ENCODE measurements around the gene KCNJ6. TPM values are rescaled to one million over a fixed set of nuclear protein-coding genes. Genes with fewer than 3 reads are reported as not detected.

Gene KCNJ6
- total and polyA plus RNA-seq, 4 donors: 0.01 TPM; not detected in 3

DNA sequence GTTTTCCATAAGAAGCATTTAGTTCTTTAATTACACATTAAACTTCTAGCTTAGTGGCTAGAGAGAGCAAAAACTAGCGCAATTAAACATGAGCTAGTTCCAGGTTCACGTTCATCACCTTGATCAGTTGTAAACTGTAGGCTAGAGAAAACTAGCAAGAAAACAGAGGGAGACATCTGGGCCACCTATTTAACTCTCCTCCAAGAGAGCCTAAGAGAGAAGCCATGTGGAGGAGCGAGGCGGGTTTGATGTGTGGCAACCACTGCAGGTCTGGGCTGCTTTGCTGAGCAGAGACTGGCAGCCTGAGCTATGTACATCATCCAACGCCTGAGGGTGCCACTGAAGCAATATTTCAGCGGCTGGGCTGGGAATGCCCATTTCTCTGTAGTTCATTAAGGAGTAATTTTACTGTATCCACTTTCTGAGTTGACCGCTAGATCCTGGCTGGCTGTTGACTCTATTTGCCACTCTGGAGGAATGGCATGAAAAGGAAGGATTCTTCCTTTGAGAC is 296.7 kb downstream of the KCNJ6 start:
- Histone ChIP-seq H3K4me1 (ENCODE audit: control insufficient read depth in 4 of 4, insufficient read depth in 4 of 4, low read length in 3 of 4) (peaks cover 0 to 1% (median 0%) of the 10 kb centered on the region in 4 donors), H3K9ac (ENCODE audit: low read depth in 1 of 2, low read length in 2 of 2) (no peak overlapping the region), H3K27ac (ENCODE audit: low read depth in 1 of 2, low read length in 2 of 2) (no peak overlapping the region), H3K9me3 (ENCODE audit: control insufficient read depth in 4 of 4, low read length in 3 of 4) (no peaks in the 10 kb centered on the region), H3K27me3 (ENCODE audit: control insufficient read depth in 4 of 4, insufficient read depth in 4 of 4, low read length in 3 of 4) (no peaks in the 10 kb centered on the region), H3K36me3 (ENCODE audit: control insufficient read depth in 4 of 4, insufficient read depth in 3 of 4, low read depth in 1 of 4, low read length in 3 of 4) (no peaks in the 10 kb centered on the region), H3K4me3 (ENCODE audit: low read depth in 1 of 3, low read length in 3 of 3) (no peak overlapping the region)
- TF ChIP-seq HNF4G (IDR thresholded peaks at IDR 0.05) (no peak), JUND (IDR thresholded peaks at IDR 0.05) (no peak), SP1 (IDR thresholded peaks at IDR 0.05) (no peak)
- TF ChIP-seq, protein P1, sequence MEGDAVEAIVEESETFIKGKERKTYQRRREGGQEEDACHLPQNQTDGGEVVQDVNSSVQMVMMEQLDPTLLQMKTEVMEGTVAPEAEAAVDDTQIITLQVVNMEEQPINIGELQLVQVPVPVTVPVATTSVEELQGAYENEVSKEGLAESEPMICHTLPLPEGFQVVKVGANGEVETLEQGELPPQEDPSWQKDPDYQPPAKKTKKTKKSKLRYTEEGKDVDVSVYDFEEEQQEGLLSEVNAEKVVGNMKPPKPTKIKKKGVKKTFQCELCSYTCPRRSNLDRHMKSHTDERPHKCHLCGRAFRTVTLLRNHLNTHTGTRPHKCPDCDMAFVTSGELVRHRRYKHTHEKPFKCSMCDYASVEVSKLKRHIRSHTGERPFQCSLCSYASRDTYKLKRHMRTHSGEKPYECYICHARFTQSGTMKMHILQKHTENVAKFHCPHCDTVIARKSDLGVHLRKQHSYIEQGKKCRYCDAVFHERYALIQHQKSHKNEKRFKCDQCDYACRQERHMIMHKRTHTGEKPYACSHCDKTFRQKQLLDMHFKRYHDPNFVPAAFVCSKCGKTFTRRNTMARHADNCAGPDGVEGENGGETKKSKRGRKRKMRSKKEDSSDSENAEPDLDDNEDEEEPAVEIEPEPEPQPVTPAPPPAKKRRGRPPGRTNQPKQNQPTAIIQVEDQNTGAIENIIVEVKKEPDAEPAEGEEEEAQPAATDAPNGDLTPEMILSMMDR (IDR thresholded peaks at IDR 0.05; ENCODE audit: low read depth, low read length, missing input control): no peak
- TF ChIP-seq, protein P2, sequence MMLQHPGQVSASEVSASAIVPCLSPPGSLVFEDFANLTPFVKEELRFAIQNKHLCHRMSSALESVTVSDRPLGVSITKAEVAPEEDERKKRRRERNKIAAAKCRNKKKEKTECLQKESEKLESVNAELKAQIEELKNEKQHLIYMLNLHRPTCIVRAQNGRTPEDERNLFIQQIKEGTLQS (IDR thresholded peaks at IDR 0.05): no peak
- DNase-seq (ENCODE audit: low spot score): no peak
- WGBS: 94% methylated on average over 7 of the region's 7 CpGs

DNA sequence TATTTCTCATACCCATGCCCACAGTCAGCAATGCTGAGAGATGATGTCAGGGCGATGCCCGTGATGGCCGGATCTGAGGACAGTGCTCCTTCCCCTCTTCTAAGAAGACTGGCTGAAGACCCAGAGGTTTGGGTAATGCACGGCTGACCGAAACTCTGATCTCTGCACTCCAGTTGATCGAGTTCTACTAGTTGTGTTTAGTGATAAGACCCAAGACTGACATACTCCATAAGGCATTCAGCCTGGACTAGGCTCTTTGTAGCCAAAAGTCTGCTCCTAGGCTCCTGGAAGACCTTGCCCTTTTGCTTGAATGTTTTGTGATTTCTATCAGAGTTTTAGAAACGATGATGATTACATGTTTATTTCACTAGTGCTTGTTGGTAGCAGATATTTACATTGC is 298.2 kb downstream of the KCNJ6 start:
- DNase-seq (ENCODE audit: low spot score): no peak
- Histone ChIP-seq H3K4me1 (ENCODE audit: control insufficient read depth in 4 of 4, insufficient read depth in 4 of 4, low read length in 3 of 4) (peaks cover 0 to 1% (median 0%) of the 10 kb centered on the region in 4 donors), H3K9ac (ENCODE audit: low read depth in 1 of 2, low read length in 2 of 2) (no peak overlapping the region), H3K27me3 (ENCODE audit: control insufficient read depth in 4 of 4, insufficient read depth in 4 of 4, low read length in 3 of 4) (no peaks in the 10 kb centered on the region), H3K4me3 (ENCODE audit: low read depth in 1 of 3, low read length in 3 of 3) (no peak overlapping the region), H3K9me3 (ENCODE audit: control insufficient read depth in 4 of 4, low read length in 3 of 4) (no peaks in the 10 kb centered on the region), H3K36me3 (ENCODE audit: control insufficient read depth in 4 of 4, insufficient read depth in 3 of 4, low read depth in 1 of 4, low read length in 3 of 4) (no peaks in the 10 kb centered on the region), H3K27ac (ENCODE audit: low read depth in 1 of 2, low read length in 2 of 2) (no peak overlapping the region)
- WGBS: 74% methylated on average over 7 of the region's 7 CpGs
- TF ChIP-seq NR2F2 (IDR thresholded peaks at IDR 0.05) (no peak), RAD21 (IDR thresholded peaks at IDR 0.05) (no peak), FOXA2 (IDR thresholded peaks at IDR 0.05) (no peak), TAF1 (conservative IDR thresholded peaks at IDR 0.05) (no peak), YY1 (IDR thresholded peaks at IDR 0.05) (no peak), EGR1 (IDR thresholded peaks at IDR 0.05; ENCODE audit: low read depth in 2 of 2) (no peak)
- TF ChIP-seq, protein P1 (IDR thresholded peaks at IDR 0.05; ENCODE audit: low read depth, low read length, missing input control): no peak

DNA sequence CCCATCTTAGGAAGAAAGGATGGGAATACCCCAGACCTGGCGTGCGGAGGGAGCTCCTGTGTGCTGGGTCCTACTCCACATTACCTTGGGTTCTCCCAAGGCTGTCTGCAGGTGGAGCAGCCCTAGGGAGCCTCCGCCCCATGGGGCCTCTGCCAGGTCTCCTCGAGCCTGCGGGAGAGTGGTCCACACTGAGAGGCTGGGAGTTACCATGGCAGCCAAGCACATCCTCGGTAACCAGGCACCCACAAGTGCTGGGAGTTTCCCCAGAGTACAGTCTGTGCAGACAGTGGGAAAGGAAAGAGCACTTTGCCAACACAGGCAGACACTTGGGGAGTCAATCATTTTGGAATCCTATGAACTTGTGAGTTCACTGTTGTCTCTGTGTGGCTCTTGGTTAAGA is 300.3 kb downstream of the KCNJ6 start:
- WGBS: 87% methylated on average over 6 of the region's 6 CpGs
- H3K4me1 ChIP-seq (ENCODE audit: control insufficient read depth in 4 of 4, insufficient read depth in 4 of 4, low read length in 3 of 4): peaks cover 0 to 1% (median 0%) of the 10 kb centered on the region in 4 donors
- no peak for DNase-seq (ENCODE audit: low spot score)
- H3K9ac ChIP-seq (ENCODE audit: low read depth in 1 of 2, low read length in 2 of 2): no peak overlapping the region
- H3K36me3 ChIP-seq (ENCODE audit: control insufficient read depth in 4 of 4, insufficient read depth in 3 of 4, low read depth in 1 of 4, low read length in 3 of 4): no peaks in the 10 kb centered on the region
- H3K27me3 ChIP-seq (ENCODE audit: control insufficient read depth in 4 of 4, insufficient read depth in 4 of 4, low read length in 3 of 4): no peaks in the 10 kb centered on the region
- TF ChIP-seq JUND (IDR thresholded peaks at IDR 0.05): no peak
- no peak for TF ChIP-seq RXRA (IDR thresholded peaks at IDR 0.05)
- no peak for TF ChIP-seq EGR1 (IDR thresholded peaks at IDR 0.05; ENCODE audit: low read depth in 2 of 2)
- TF ChIP-seq NR2F2 (IDR thresholded peaks at IDR 0.05): no peak
- TF ChIP-seq, protein P3, sequence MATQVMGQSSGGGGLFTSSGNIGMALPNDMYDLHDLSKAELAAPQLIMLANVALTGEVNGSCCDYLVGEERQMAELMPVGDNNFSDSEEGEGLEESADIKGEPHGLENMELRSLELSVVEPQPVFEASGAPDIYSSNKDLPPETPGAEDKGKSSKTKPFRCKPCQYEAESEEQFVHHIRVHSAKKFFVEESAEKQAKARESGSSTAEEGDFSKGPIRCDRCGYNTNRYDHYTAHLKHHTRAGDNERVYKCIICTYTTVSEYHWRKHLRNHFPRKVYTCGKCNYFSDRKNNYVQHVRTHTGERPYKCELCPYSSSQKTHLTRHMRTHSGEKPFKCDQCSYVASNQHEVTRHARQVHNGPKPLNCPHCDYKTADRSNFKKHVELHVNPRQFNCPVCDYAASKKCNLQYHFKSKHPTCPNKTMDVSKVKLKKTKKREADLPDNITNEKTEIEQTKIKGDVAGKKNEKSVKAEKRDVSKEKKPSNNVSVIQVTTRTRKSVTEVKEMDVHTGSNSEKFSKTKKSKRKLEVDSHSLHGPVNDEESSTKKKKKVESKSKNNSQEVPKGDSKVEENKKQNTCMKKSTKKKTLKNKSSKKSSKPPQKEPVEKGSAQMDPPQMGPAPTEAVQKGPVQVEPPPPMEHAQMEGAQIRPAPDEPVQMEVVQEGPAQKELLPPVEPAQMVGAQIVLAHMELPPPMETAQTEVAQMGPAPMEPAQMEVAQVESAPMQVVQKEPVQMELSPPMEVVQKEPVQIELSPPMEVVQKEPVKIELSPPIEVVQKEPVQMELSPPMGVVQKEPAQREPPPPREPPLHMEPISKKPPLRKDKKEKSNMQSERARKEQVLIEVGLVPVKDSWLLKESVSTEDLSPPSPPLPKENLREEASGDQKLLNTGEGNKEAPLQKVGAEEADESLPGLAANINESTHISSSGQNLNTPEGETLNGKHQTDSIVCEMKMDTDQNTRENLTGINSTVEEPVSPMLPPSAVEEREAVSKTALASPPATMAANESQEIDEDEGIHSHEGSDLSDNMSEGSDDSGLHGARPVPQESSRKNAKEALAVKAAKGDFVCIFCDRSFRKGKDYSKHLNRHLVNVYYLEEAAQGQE (IDR thresholded peaks at IDR 0.05): no peak
- TF ChIP-seq FOXA2 (IDR thresholded peaks at IDR 0.05): no peak
- TF ChIP-seq GABPA (IDR thresholded peaks at IDR 0.05 in 1 of 2, conservative IDR thresholded peaks at IDR 0.05 in 1 of 2): no peak
- TF ChIP-seq TAF1 (conservative IDR thresholded peaks at IDR 0.05): no peak
- no peak for TF ChIP-seq YY1 (IDR thresholded peaks at IDR 0.05)
- no peak for TF ChIP-seq HNF4G (IDR thresholded peaks at IDR 0.05)
- TF ChIP-seq, protein P2 (IDR thresholded peaks at IDR 0.05): no peak
- TF ChIP-seq, protein P4, sequence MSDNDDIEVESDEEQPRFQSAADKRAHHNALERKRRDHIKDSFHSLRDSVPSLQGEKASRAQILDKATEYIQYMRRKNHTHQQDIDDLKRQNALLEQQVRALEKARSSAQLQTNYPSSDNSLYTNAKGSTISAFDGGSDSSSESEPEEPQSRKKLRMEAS (IDR thresholded peaks at IDR 0.05): no peak
- TF ChIP-seq, protein P1 (IDR thresholded peaks at IDR 0.05; ENCODE audit: low read depth, low read length, missing input control): no peak
- no peak overlapping the region for H3K27ac ChIP-seq (ENCODE audit: low read depth in 1 of 2, low read length in 2 of 2)
- no peaks in the 10 kb centered on the region for H3K9me3 ChIP-seq (ENCODE audit: control insufficient read depth in 4 of 4, low read length in 3 of 4)
- H3K4me3 ChIP-seq (ENCODE audit: low read depth in 1 of 3, low read length in 3 of 3): no peak overlapping the region

All from liver (tissue), 9 donors.